ENCODE data around the gene HMGB2.

The HMGB2 gene

DNA sequence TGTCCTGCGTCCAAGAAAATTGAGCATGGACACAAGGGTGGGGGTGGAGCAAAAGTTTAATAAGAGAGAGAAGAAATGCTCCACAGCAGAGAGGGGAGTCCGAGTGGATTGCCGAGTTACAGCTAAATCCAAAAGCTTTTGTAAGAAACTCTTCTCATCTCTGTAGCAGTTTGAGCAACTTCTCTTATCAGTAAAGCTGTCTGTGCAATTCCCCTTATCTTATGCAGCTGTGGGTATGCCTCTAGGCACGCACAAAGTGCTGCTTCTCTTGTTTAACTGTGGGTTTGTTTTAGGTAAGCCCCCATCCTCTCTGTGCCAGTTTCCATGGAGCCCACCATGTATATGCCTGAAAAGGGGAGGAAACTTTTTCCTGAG lies 44.8 kb downstream of the HMGB2 start:
- no peaks in the 10 kb centered on the region for H3K27me3 ChIP-seq (ENCODE audit: insufficient read depth, low read length)
- TF ChIP-seq, protein P1, sequence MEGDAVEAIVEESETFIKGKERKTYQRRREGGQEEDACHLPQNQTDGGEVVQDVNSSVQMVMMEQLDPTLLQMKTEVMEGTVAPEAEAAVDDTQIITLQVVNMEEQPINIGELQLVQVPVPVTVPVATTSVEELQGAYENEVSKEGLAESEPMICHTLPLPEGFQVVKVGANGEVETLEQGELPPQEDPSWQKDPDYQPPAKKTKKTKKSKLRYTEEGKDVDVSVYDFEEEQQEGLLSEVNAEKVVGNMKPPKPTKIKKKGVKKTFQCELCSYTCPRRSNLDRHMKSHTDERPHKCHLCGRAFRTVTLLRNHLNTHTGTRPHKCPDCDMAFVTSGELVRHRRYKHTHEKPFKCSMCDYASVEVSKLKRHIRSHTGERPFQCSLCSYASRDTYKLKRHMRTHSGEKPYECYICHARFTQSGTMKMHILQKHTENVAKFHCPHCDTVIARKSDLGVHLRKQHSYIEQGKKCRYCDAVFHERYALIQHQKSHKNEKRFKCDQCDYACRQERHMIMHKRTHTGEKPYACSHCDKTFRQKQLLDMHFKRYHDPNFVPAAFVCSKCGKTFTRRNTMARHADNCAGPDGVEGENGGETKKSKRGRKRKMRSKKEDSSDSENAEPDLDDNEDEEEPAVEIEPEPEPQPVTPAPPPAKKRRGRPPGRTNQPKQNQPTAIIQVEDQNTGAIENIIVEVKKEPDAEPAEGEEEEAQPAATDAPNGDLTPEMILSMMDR (IDR thresholded peaks at IDR 0.05; ENCODE audit: low read length) = no peak
- no peak for TF ChIP-seq EZH2 (IDR thresholded peaks at IDR 0.05; ENCODE audit: borderline replicate concordance, low read length)
- no peak overlapping the region for H3K4me3 ChIP-seq (ENCODE audit: low read depth, low read length, poor library complexity, severe bottlenecking)
- no peak overlapping the region for H3K27ac ChIP-seq (ENCODE audit: low read depth, low read length, poor library complexity, severe bottlenecking)
- no peak overlapping the region for H3K9ac ChIP-seq (ENCODE audit: low read length)
- peaks cover 10% of the 10 kb centered on the region for H3K9me3 ChIP-seq (ENCODE audit: low read length)
- H2AFZ ChIP-seq (ENCODE audit: low read length) = no peak overlapping the region
- H3K9me2 ChIP-seq (ENCODE audit: low read depth, low read length) = no peaks in the 10 kb centered on the region
- peaks cover 26% of the 10 kb centered on the region for H3K36me3 ChIP-seq (ENCODE audit: insufficient read depth, low read length)
- H3K4me1 ChIP-seq (ENCODE audit: insufficient read depth, low read length, severe bottlenecking) = no peaks in the 10 kb centered on the region
- no peak overlapping the region for H3K4me2 ChIP-seq (ENCODE audit: low read length)
- no peaks in the 10 kb centered on the region for H4K20me1 ChIP-seq (ENCODE audit: insufficient read depth, low read length)
- H3F3A ChIP-seq (ENCODE audit: insufficient read depth, low read length) = no peaks in the 10 kb centered on the region
- no peaks in the 10 kb centered on the region; the same call in 1 of the 2 replicates for H3K79me2 ChIP-seq (ENCODE audit: insufficient read depth, low read length)

DNA sequence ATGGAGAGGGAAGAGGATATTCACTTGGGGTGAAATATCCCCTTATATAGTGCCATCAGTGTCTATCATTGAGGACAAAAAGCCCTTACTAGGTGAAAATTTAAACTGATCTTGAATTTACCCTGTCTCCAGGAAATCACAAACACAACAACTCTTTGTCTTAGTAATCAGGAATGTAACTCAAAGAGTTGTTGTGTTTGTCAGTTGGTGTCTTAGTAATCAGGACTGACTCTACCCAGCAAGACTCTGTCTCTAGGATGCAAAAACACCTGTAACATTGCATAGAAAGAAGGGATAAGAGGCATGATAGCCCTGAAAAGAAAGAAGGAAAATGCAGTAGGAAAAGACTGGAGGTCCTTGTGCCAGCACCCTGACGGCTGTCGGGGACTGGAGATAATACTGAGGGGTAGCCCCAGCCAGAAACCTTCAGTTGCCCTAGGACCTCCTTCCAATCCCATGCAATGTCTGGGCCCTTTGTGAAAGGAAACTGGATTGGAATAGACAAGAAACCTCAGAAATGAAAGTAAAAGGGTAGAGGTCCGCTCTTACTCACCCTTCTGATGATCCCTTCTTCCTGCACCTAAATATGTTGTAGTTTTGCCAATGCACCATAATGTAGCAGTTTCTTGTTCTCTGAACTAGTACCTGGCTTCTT lies 45.3 kb downstream of the HMGB2 start:
- Histone ChIP-seq H3K4me2 (ENCODE audit: low read length) (no peak overlapping the region), H3K9me2 (ENCODE audit: low read depth, low read length) (no peaks in the 10 kb centered on the region), H2AFZ (ENCODE audit: low read length) (no peak overlapping the region), H3F3A (ENCODE audit: insufficient read depth, low read length) (no peaks in the 10 kb centered on the region), H3K27ac (ENCODE audit: low read depth, low read length, poor library complexity, severe bottlenecking) (no peak overlapping the region), H3K79me2 (ENCODE audit: insufficient read depth, low read length) (no peaks in the 10 kb centered on the region; the same call in 1 of the 2 replicates), H3K9me3 (ENCODE audit: low read length) (peaks cover 10% of the 10 kb centered on the region), H3K4me3 (ENCODE audit: low read depth, low read length, poor library complexity, severe bottlenecking) (no peak overlapping the region), H3K9ac (ENCODE audit: low read length) (no peak overlapping the region), H3K4me1 (ENCODE audit: insufficient read depth, low read length, severe bottlenecking) (no peaks in the 10 kb centered on the region), H3K27me3 (ENCODE audit: insufficient read depth, low read length) (no peaks in the 10 kb centered on the region), H3K36me3 (ENCODE audit: insufficient read depth, low read length) (peaks cover 22% of the 10 kb centered on the region), H4K20me1 (ENCODE audit: insufficient read depth, low read length) (no peaks in the 10 kb centered on the region)
- TF ChIP-seq, protein P1 (IDR thresholded peaks at IDR 0.05; ENCODE audit: low read length) = no peak
- TF ChIP-seq EZH2 (IDR thresholded peaks at IDR 0.05; ENCODE audit: borderline replicate concordance, low read length) = no peak

DNA sequence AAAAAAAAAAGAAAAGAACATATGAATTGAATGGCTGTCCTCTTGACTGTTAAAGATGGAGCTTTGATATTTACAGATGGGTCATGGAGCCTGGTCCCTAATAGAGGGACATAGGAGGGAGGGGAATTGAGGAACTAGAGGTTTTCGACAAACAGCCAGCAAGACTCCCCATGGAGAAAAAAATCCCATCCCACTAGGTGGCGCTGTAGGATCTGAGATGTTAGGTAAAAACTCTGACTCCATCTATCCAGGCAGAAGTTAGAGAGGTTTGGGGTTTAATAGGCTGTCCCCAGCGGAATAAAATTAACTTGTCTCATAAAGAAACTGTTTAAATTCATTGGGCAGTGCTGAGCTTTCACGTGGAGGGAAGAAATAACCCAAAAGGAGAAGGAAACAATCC lies 45.9 kb downstream of the HMGB2 start:
- Histone ChIP-seq H4K20me1 (ENCODE audit: insufficient read depth, low read length) (no peaks in the 10 kb centered on the region), H3K4me1 (ENCODE audit: insufficient read depth, low read length, severe bottlenecking) (peaks cover 5% of the 10 kb centered on the region), H3K4me2 (ENCODE audit: low read length) (no peak overlapping the region), H3K4me3 (ENCODE audit: low read depth, low read length, poor library complexity, severe bottlenecking) (no peak overlapping the region), H3K36me3 (ENCODE audit: insufficient read depth, low read length) (peaks cover 17% of the 10 kb centered on the region), H3K9me3 (ENCODE audit: low read length) (peaks cover 10% of the 10 kb centered on the region), H2AFZ (ENCODE audit: low read length) (no peak overlapping the region), H3K9ac (ENCODE audit: low read length) (no peak overlapping the region), H3K79me2 (ENCODE audit: insufficient read depth, low read length) (no peaks in the 10 kb centered on the region; the same call in 1 of the 2 replicates), H3K27ac (ENCODE audit: low read depth, low read length, poor library complexity, severe bottlenecking) (no peak overlapping the region), H3K27me3 (ENCODE audit: insufficient read depth, low read length) (no peaks in the 10 kb centered on the region), H3K9me2 (ENCODE audit: low read depth, low read length) (no peaks in the 10 kb centered on the region), H3F3A (ENCODE audit: insufficient read depth, low read length) (no peaks in the 10 kb centered on the region)
- TF ChIP-seq, protein P1 (IDR thresholded peaks at IDR 0.05; ENCODE audit: low read length) = peak; percentile 62
- no peak for TF ChIP-seq EZH2 (IDR thresholded peaks at IDR 0.05; ENCODE audit: borderline replicate concordance, low read length)

Measured in OCI-LY1 (cell line).